ENCODE measurements around the gene KRT10. TPM values are rescaled to one million over a fixed set of nuclear protein-coding genes. Genes with fewer than 3 reads are reported as not detected.
"Not testable (repeated sequence)": the region's sequence is repeated elsewhere in the genome, so short reads cannot be mapped to it uniquely, and the experiment has no call there.

The KRT10 gene
- total RNA-seq, 1 donor: 12.2 TPM

DNA sequence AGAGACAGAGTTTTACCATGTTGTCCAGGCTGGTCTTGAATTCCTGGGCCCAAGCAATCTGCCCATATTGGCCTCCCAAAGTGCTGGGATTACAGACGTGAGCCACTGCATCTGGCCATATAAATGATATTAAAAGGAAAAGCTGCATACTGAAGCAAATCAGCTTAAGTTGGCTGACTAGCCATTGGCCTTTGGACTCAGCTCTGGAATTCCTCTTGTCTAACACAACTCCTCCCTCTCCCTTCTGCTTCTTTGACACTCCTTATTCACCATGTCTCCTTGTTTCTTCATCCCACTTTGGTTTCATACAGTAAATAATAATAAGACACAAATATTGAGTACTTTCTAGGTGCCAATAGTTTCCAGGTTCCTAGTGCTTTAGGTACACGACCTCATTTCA is 37.1 kb upstream of the KRT10 start:
- DNase-seq (ENCODE audit: low read depth): peak; percentile 11
- H3K4me3 ChIP-seq (ENCODE audit: low read depth, low read length): no peak overlapping the region
- TF ChIP-seq, protein P1, sequence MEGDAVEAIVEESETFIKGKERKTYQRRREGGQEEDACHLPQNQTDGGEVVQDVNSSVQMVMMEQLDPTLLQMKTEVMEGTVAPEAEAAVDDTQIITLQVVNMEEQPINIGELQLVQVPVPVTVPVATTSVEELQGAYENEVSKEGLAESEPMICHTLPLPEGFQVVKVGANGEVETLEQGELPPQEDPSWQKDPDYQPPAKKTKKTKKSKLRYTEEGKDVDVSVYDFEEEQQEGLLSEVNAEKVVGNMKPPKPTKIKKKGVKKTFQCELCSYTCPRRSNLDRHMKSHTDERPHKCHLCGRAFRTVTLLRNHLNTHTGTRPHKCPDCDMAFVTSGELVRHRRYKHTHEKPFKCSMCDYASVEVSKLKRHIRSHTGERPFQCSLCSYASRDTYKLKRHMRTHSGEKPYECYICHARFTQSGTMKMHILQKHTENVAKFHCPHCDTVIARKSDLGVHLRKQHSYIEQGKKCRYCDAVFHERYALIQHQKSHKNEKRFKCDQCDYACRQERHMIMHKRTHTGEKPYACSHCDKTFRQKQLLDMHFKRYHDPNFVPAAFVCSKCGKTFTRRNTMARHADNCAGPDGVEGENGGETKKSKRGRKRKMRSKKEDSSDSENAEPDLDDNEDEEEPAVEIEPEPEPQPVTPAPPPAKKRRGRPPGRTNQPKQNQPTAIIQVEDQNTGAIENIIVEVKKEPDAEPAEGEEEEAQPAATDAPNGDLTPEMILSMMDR (IDR thresholded peaks at IDR 0.05; ENCODE audit: insufficient read depth, low read length): no peak

DNA sequence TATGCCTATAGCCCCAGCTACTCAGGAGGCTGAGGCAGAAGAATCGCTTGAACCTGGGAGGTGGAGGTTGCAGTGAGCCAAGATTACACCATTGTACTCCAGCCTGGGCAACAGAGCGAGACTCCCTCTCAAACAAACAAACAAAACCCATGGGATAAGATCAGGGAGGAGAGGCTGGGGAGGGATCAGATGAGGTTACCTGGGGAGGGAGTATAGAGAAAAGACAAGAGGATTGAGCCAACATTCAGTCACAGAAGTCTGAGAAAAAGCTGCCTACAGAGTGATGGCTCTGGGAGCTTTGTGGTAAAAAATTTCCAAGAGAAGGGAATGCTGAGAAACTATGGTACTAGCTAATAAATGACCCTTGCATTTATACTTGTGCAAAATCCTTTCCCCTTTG is 36.3 kb upstream of the KRT10 start:
- not testable (repeated sequence) for DNase-seq (ENCODE audit: low read depth); H3K4me3 ChIP-seq (ENCODE audit: low read depth, low read length)

DNA sequence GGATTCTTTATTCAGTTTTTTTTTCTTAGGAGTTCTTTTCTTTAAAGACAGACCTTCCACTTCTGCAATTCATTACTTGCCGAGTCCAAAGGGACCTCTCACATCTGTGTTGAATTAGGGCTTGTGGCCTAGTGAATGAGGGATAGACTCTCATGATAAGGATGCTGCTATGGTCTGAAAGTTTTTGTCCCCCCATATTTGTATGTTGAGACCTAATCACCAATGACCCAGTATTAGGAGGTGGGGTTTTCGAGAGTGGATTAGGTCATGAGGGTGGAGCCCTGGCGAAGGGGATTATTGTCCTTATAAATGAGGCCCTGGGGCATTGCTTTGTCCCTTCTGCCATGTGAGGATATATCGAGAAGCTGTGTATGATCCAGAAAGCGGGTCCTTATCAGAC is 35.1 kb upstream of the KRT10 start:
- DNase-seq (ENCODE audit: low read depth): peak; percentile 74
- TF ChIP-seq, protein P1 (IDR thresholded peaks at IDR 0.05; ENCODE audit: insufficient read depth, low read length): no peak
- no peak overlapping the region for H3K4me3 ChIP-seq (ENCODE audit: low read depth, low read length)

DNA sequence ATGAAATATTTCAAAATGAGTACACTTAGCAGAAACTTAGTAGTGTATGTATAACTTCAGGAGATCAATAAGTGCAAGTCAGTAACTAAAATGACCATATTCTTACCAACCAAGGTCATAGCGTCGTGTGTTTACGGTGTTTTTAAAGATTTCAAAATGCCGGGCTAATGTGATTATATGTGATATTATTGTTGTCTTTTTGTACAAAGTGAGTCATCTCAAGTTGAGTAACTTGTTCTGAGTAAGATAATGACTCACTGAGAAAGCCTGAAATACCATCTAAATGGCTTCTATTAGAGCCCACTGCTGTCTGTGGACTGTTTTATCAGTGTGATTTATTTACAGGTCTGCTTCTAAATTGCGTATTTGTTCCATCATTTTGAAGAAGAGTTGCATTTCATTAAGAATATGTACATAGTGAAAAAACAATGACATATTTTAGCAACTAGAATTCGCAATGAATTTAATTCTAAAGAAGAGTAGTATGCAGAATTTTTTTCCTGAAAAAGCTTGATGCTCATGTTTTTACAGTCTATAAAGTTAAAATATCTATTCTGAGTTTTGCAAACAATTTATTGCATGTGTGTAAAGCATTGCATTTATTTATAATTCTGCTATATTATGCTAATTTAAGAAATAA is 31.9 kb upstream of the KRT10 start:
- TF ChIP-seq, protein P1 (IDR thresholded peaks at IDR 0.05; ENCODE audit: insufficient read depth, low read length): no peak
- H3K4me3 ChIP-seq (ENCODE audit: low read depth, low read length): no peak overlapping the region
- DNase-seq (ENCODE audit: low read depth): peak; percentile 88

DNA sequence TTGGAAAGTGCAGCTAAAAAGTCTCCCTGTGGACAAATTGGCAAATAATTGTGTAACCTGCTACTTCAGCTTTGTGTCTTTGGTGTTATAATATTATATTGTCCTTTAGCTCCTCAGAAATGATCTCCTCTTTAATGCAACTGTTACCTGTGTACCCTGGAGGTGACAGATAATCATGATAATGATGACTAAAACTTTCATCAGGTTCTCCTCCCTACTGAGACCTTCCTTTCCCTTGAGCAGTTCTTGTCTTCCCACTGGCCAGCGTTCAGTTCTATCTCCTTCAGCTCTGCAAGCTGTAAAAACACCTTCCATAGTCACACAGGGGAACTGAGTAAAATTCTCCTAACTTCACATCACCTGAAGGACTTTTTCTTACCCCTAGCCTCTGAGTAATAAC is 29.9 kb upstream of the KRT10 start:
- TF ChIP-seq, protein P1 (IDR thresholded peaks at IDR 0.05; ENCODE audit: insufficient read depth, low read length): no peak
- no peak for DNase-seq (ENCODE audit: low read depth)
- no peak overlapping the region for H3K4me3 ChIP-seq (ENCODE audit: low read depth, low read length)

DNA sequence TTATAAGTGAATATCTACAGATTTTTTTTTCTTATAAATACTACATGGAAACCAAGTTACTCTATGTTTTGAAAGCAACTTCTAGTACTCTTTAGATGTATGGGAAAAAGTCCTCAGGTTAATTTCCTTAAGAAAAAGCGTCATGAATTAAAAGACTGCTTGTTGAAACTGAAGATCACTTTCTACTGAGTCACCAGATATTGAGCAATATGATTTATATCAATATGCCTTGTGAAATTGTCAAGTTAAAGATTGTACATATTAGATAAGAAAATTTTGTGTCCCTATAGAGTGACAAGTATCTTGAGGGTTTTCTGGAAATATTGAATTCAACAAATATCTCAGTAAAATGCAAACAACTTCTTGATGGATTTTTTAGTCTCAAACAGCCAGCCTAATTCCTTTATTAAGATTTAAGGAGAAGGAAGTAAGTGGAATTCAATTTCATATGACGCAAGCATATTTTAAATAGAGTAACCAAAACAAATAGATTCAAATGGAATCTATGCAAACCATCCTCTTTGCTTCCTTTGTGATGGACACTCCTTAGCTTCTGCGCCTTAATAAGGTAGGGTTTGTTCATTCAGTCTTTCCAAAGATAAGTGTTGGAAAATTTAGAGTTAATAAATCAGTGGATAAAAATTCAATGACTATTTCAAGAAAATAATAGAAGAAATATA is 28.0 kb upstream of the KRT10 start:
- DNase-seq (ENCODE audit: low read depth): no peak
- H3K4me3 ChIP-seq (ENCODE audit: low read depth, low read length): no peak overlapping the region
- TF ChIP-seq, protein P1 (IDR thresholded peaks at IDR 0.05; ENCODE audit: insufficient read depth, low read length): no peak

DNA sequence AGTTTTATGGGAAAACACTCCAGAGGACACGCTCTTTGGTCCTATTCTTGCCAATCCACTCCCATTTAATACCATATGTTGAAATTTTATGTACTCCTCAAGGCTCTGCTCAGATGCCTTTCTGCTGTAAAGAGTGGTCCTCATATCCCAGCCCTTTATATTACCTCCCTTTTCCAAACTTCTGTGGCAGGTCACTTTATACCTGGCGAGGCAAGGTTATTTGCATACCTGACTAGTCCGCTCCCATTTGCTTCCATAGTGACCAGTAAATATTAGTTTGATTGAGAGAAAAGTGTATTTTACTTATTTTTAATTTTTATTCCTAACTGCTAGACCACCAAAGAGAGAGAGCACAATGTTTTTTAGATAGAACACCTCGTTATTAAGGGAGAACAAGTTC is 27.3 kb upstream of the KRT10 start:
- TF ChIP-seq, protein P1 (IDR thresholded peaks at IDR 0.05; ENCODE audit: insufficient read depth, low read length): no peak
- DNase-seq (ENCODE audit: low read depth): no peak
- no peak overlapping the region for H3K4me3 ChIP-seq (ENCODE audit: low read depth, low read length)

All from fibroblast of the aortic adventitia (primary cell).